GM06990 (cell line): ENCODE measurements around the gene NUSAP1.
A peak's percentile ranks its signal among the peaks of the same experiment; 100 is the strongest.
"Not testable (repeated sequence)": the region's sequence is repeated elsewhere in the genome, so short reads cannot be mapped to it uniquely, and the experiment has no call there.

Experiments
- DNase-seq: peaks from one replicate; pipeline ENCODE4 v3.0.0-alpha.2; 2011; ENCODE audit not compliant: insufficient read length; ENCODE audit errors: extremely low read depth
- H3K27me3 ChIP-seq: replicated peaks from 2 replicates; pipeline ENCODE4 v1.6.0; 2011; ENCODE audit warnings: low read length; ENCODE audit not compliant: control insufficient read depth, insufficient read depth
- H3K36me3 ChIP-seq: 2 replicates; pipeline ENCODE4 v1.5.1; 2011; ENCODE audit warnings: low read length; ENCODE audit not compliant: control insufficient read depth, insufficient read depth
- H3K4me3 ChIP-seq: replicated peaks from 2 replicates; pipeline ENCODE4 v1.5.1; 2011; ENCODE audit warnings: low read depth, mild to moderate bottlenecking, control low read depth, low read length
- CTCF ChIP-seq: IDR thresholded peaks from 2 replicates; pipeline ENCODE4 v1.5.1; 2011; ENCODE audit warnings: low read length, control low read depth, mild to moderate bottlenecking, inconsistent platforms; ENCODE audit not compliant: insufficient read depth, poor library complexity, severe bottlenecking

NUSAP1 gene

GRCh38 chr15:41286665-41287333 is 45.9 kb upstream of the NUSAP1 start:
- DNase-seq: no peak
- TF ChIP-seq CTCF: no peak
- Histone ChIP-seq H3K4me3 (no peak overlapping the region), H3K36me3 (peaks cover 3% of the 10 kb centered on the region), H3K27me3 (no peaks in the 10 kb centered on the region)

- H3K27me3 ChIP-seq: no peaks in the 10 kb centered on the region
- TF ChIP-seq CTCF: no peak
- DNase-seq: no peak
- no peak overlapping the region for H3K4me3 ChIP-seq
- H3K36me3 ChIP-seq: peaks cover 3% of the 10 kb centered on the region
Observed at GRCh38 chr15:41288464-41288863, 44.2 kb upstream of the NUSAP1 start.

GRCh38 chr15:41289953-41290352 is 42.7 kb upstream of the NUSAP1 start:
- Histone ChIP-seq H3K27me3 (no peaks in the 10 kb centered on the region), H3K4me3 (no peak overlapping the region), H3K36me3 (peaks cover 7% of the 10 kb centered on the region)
- no peak for TF ChIP-seq CTCF
- no peak for DNase-seq

- H3K27me3 ChIP-seq: no peaks in the 10 kb centered on the region
- peak; percentile 58 for DNase-seq
- H3K36me3 ChIP-seq: peaks cover 7% of the 10 kb centered on the region
- TF ChIP-seq CTCF: no peak
- H3K4me3 ChIP-seq: no peak overlapping the region
Observed at GRCh38 chr15:41291065-41291631, 41.5 kb upstream of the NUSAP1 start.

- H3K27me3 ChIP-seq: no peaks in the 10 kb centered on the region
- DNase-seq: no peak
- H3K4me3 ChIP-seq: no peak overlapping the region
- peaks cover 10% of the 10 kb centered on the region for H3K36me3 ChIP-seq
- no peak for TF ChIP-seq CTCF
Observed at GRCh38 chr15:41292521-41292920, 40.2 kb upstream of the NUSAP1 start.

GRCh38 chr15:41301139-41301538 is 31.5 kb upstream of the NUSAP1 start:
- H3K27me3 ChIP-seq, H3K36me3 ChIP-seq, DNase-seq, H3K4me3 ChIP-seq: not testable (repeated sequence)
